Measurements from ENCODE around the gene CLCN5. TPM values are rescaled to one million over a fixed set of nuclear protein-coding genes. Genes with fewer than 3 reads are reported as not detected.

Gene CLCN5
- total RNA-seq, 1 donor from 2014 or later, result 4.2 TPM

DNA sequence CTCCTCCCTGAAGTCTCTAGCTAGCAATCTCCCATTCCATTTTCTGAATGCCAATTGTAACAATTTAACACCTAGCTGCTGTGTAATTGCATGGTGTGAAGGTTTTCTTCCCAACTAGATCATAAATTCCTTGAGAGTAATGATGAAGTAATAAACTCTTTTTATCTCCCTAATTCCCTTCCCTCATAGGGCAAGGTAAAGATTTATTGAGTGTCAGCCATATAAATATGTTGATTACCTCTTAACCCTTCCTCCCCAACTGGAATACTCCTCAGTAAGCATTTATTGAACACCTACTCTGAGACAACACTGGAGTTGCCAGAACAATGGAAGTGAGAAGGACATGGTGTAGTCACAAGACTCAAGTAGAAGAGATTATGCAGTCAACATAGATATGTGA is 112.7 kb downstream of the CLCN5 start:
- POLR2A ChIA-PET, result no interaction called here
- H3K27ac Mint-ChIP-seq, result no peak overlapping the region
- H3K36me3 Mint-ChIP-seq (ENCODE audit: low read depth), result no peaks in the 10 kb centered on the region
- intact Hi-C loops (cut with micrococcal nuclease), result no loop called here
- DNase-seq (no peak), ATAC-seq (ENCODE audit: low read depth) (no peak)
- no peaks in the 10 kb centered on the region for H3K4me1 Mint-ChIP-seq
- no peak overlapping the region for H3K4me3 Mint-ChIP-seq
- CTCF ChIA-PET, result no interaction called here
- no peaks in the 10 kb centered on the region for H3K9me3 Mint-ChIP-seq
- TF ChIP-seq CTCF (IDR thresholded peaks at IDR 0.05), result no peak
- H3K27me3 Mint-ChIP-seq, result no peaks in the 10 kb centered on the region

DNA sequence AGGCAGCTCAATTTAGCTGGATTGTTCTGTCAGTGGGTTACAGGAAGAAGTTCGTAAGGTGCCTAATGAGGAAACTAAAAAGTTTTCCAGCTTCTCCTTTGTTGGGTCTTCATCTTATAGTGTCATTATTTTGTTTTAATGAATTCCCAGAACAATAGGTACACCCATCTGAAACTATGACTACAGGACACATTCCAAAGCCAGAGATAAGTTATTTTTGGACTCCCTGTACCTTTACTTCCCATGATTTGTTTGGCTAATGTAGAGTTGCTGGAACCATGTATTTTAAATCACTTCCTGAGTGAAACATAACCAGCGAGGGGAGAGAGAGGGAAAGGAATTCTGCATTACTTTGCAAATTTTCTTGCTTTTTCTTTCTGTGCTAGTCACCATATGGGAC is 114.0 kb downstream of the CLCN5 start:
- no peaks in the 10 kb centered on the region for H3K9me3 Mint-ChIP-seq
- no peaks in the 10 kb centered on the region for H3K27me3 Mint-ChIP-seq
- H3K36me3 Mint-ChIP-seq (ENCODE audit: low read depth), result no peaks in the 10 kb centered on the region
- DNase-seq (no peak), ATAC-seq (ENCODE audit: low read depth) (no peak)
- intact Hi-C loops (cut with micrococcal nuclease), result no loop called here
- H3K27ac Mint-ChIP-seq, result no peak overlapping the region
- no peak for TF ChIP-seq CTCF (IDR thresholded peaks at IDR 0.05)
- H3K4me3 Mint-ChIP-seq, result no peak overlapping the region
- no peaks in the 10 kb centered on the region for H3K4me1 Mint-ChIP-seq
- CTCF ChIA-PET, result no interaction called here
- POLR2A ChIA-PET, result no interaction called here

DNA sequence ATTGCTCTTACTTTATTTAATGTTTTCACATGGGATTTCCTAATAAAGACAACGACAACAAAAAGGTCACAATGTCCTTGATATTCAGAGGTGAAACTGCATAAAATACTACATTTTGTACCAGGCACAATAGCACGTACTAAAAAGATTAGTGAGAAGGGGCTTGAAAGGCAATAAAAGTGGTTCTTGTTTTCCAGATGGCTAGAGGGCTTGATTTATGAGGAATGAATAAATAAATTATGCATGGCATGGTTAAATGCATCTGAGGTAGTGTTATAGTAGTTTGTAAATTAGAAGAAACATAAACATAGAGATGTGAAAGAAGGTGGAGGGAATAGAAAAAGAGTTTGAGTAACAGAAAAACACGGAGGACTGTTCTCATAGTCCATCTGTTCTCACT is 123.4 kb downstream of the CLCN5 start:
- Mint-ChIP-seq H3K4me1 (no peaks in the 10 kb centered on the region), H3K27me3 (no peaks in the 10 kb centered on the region), H3K9me3 (no peaks in the 10 kb centered on the region), H3K36me3 (ENCODE audit: low read depth) (peaks cover 2% of the 10 kb centered on the region), H3K27ac (no peak overlapping the region), H3K4me3 (no peak overlapping the region)
- TF ChIP-seq CTCF (IDR thresholded peaks at IDR 0.05), result no peak
- CTCF ChIA-PET, result no interaction called here
- ATAC-seq (ENCODE audit: low read depth), result no peak
- no peak for DNase-seq
- POLR2A ChIA-PET, result no interaction called here
- intact Hi-C loops (cut with micrococcal nuclease), result no loop called here

- intact Hi-C loops (cut with micrococcal nuclease), result no loop called here
- no peaks in the 10 kb centered on the region for H3K27me3 Mint-ChIP-seq
- CTCF ChIA-PET, result no interaction called here
- H3K9me3 Mint-ChIP-seq, result no peaks in the 10 kb centered on the region
- H3K36me3 Mint-ChIP-seq (ENCODE audit: low read depth), result no peaks in the 10 kb centered on the region
- no peak for TF ChIP-seq CTCF (IDR thresholded peaks at IDR 0.05)
- ATAC-seq (ENCODE audit: low read depth), result no peak
- no peak overlapping the region for H3K4me3 Mint-ChIP-seq
- no peaks in the 10 kb centered on the region for H3K4me1 Mint-ChIP-seq
- no peak overlapping the region for H3K27ac Mint-ChIP-seq
- no peak for DNase-seq
- POLR2A ChIA-PET, result no interaction called here
Measured at GRCh38 chrX:50049228-50049627, 126.8 kb downstream of the CLCN5 start.

DNA sequence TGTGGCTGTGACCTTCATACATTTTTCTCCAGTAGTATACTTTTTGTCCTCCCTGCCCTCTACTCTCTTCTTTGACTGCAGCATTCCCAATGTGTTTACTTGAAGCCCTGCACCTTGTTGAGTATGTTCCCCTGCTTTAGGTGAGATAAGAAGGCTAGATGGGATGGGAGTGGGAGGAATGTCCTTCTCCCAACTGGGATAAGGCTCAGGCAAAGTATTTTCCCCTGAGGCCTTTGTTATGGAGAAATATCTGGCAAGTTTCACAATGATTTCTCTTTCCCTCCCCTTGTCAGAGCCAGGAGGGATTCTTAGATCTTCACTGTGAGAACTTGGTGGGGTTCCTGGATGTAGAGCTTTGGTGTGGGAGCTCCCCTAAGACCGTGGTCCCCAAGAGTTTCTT is 131.8 kb downstream of the CLCN5 start:
- ATAC-seq (ENCODE audit: low read depth), result no peak
- Mint-ChIP-seq H3K27ac (no peak overlapping the region), H3K4me1 (peaks cover 4% of the 10 kb centered on the region), H3K9me3 (no peaks in the 10 kb centered on the region), H3K4me3 (no peak overlapping the region), H3K36me3 (ENCODE audit: low read depth) (no peaks in the 10 kb centered on the region), H3K27me3 (no peaks in the 10 kb centered on the region)
- intact Hi-C loops (cut with micrococcal nuclease), result no loop called here
- ChIA-PET CTCF (no interaction called here), POLR2A (no interaction called here)
- DNase-seq, result no peak
- no peak for TF ChIP-seq CTCF (IDR thresholded peaks at IDR 0.05)

All from activated B cell treated with CpG ODN at 0.5 μM for 24 hours (primary cell).